WTC11 (cell line): ENCODE data around the gene ZNF415. TPM values are rescaled to one million over a fixed set of nuclear protein-coding genes. Genes with fewer than 3 reads are reported as not detected.

Experiments used
- CREB1 ChIP-seq: sonication (generic); formaldehyde crosslinking; IDR thresholded peaks from 2 replicates; pipeline ENCODE4 v1.8.0; 2023; ENCODE audit warnings: mild to moderate bottlenecking, missing genetic modification reagents
- HMGA2 ChIP-seq: fragments of 250-450 bp; sonication (Bioruptor Pico); IDR thresholded peaks from 2 replicates; pipeline ENCODE4 v1.4.0; 2021; ENCODE audit warnings: mild to moderate bottlenecking, moderate library complexity
- KAT7 ChIP-seq: sonication (generic); formaldehyde crosslinking; IDR thresholded peaks from 2 replicates; pipeline ENCODE4 v1.8.1; 2023; ENCODE audit warnings: missing genetic modification reagents, mild to moderate bottlenecking, borderline replicate concordance
- MYBL2 ChIP-seq: sonication (generic); formaldehyde crosslinking; IDR thresholded peaks from 2 replicates; pipeline ENCODE4 v1.8.1; 2023; ENCODE audit warnings: mild to moderate bottlenecking, moderate library complexity, missing genetic modification reagents
- NR2C2 ChIP-seq: sonication (generic); formaldehyde crosslinking; IDR thresholded peaks from 2 replicates; pipeline ENCODE4 v1.8.0; 2022; ENCODE audit warnings: mild to moderate bottlenecking, missing genetic modification reagents
- RELA ChIP-seq: sonication (generic); formaldehyde crosslinking; IDR thresholded peaks from 2 replicates; pipeline ENCODE4 v1.8.1; 2022; ENCODE audit warnings: missing genetic modification reagents, mild to moderate bottlenecking, borderline replicate concordance
- SOX15 ChIP-seq: fragments of 250-450 bp; sonication (Bioruptor Pico); IDR thresholded peaks from 2 replicates; pipeline ENCODE4 v1.9.0; 2021; ENCODE audit warnings: mild to moderate bottlenecking
- ZNF317 ChIP-seq: sonication (generic); formaldehyde crosslinking; IDR thresholded peaks from 2 replicates; pipeline ENCODE4 v1.8.1; 2023; ENCODE audit warnings: low read depth, mild to moderate bottlenecking, moderate library complexity, missing genetic modification reagents, borderline replicate concordance
- ZNF396 ChIP-seq: fragments of 250-450 bp; sonication (Bioruptor Pico); IDR thresholded peaks from 2 replicates; pipeline ENCODE4 v1.8.0; 2021; ENCODE audit warnings: mild to moderate bottlenecking, moderate library complexity, borderline replicate concordance
- total RNA-seq: library from RNA; stranded (reverse); gene quantifications from 3 replicates; pipeline ENCODE4 v1.2.3, GENCODE V29; 2021
- TF ChIP-seq, protein P1 (sequence below): sonication (generic); formaldehyde crosslinking; IDR thresholded peaks from 2 replicates; pipeline ENCODE4 v1.8.1; 2022; ENCODE audit warnings: missing genetic modification reagents, borderline replicate concordance
- TF ChIP-seq, protein P2 (sequence below): fragments of 250-450 bp; sonication (Bioruptor Pico); IDR thresholded peaks from 2 replicates; pipeline ENCODE4 v1.8.0; 2021; ENCODE audit warnings: mild to moderate bottlenecking
- TF ChIP-seq, protein P3 (sequence below): fragments of 250-450 bp; sonication (Bioruptor Pico); IDR thresholded peaks from 2 replicates; pipeline ENCODE4 v2.1.2; 2022; ENCODE audit warnings: mild to moderate bottlenecking, moderate library complexity
- TF ChIP-seq, protein P4 (sequence below): sonication (generic); formaldehyde crosslinking; IDR thresholded peaks from 2 replicates; pipeline ENCODE4 v1.8.1; 2023; ENCODE audit warnings: mild to moderate bottlenecking, missing genetic modification reagents, moderate library complexity
- TF ChIP-seq, protein P5 (sequence below): fragments of 250-450 bp; sonication (Bioruptor Pico); IDR thresholded peaks from 2 replicates; pipeline ENCODE4 v1.9.0; 2021; ENCODE audit warnings: moderate library complexity, mild to moderate bottlenecking, inconsistent platforms, borderline replicate concordance
- TF ChIP-seq, protein P6 (sequence below): sonication (generic); formaldehyde crosslinking; IDR thresholded peaks from 2 replicates; pipeline ENCODE4 v1.8.0; 2022; ENCODE audit warnings: missing genetic modification reagents

Gene ZNF415
- total RNA-seq, 1 experiment from 2014 or later: 11.2 TPM

DNA sequence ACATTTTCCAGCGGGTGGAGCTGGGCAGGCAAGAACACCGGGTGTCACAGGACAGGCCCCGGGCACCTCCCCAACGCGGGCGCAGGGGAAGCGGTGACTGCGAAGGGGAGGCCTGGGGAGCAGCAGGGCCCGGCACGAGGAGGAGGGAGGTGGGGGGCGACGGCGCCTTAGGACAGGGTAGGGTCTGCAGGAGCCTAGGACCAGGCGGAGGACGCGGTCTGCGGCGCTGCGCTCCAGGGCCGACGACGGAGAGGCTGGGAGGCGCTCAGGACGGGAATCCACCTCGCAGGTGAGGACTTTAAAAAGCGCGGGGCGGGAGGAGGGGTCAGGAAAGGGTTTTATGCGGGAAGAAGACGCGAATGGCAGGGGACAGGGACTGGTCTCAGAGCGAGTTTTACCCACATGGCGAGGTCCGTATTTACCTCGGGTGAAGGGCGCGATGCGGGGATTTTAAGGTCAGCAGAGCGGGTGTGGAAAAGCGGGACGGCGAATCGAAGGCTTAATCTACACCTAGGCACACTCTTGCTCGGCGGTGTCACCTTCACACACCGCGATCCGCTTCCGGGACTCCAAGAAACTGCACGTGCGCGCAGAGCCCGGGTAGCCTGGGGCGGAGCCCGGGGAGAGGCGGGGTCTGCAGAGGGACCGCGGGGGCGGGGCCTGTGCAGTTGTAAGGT is 74.7 kb downstream of the ZNF415 start (continued):
- TF ChIP-seq, protein P1, sequence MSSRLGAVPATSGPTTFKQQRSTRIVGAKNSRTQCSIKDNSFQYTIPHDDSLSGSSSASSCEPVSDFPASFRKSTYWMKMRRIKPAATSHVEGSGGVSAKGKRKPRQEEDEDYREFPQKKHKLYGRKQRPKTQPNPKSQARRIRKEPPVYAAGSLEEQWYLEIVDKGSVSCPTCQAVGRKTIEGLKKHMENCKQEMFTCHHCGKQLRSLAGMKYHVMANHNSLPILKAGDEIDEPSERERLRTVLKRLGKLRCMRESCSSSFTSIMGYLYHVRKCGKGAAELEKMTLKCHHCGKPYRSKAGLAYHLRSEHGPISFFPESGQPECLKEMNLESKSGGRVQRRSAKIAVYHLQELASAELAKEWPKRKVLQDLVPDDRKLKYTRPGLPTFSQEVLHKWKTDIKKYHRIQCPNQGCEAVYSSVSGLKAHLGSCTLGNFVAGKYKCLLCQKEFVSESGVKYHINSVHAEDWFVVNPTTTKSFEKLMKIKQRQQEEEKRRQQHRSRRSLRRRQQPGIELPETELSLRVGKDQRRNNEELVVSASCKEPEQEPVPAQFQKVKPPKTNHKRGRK (CRISPR knock-in tag): no peak
- no peak for TF ChIP-seq NR2C2 (CRISPR knock-in tag)
- TF ChIP-seq MYBL2 (CRISPR knock-in tag): peak; percentile 73; the same call in 1 of the 2 replicates
- TF ChIP-seq, protein P2, sequence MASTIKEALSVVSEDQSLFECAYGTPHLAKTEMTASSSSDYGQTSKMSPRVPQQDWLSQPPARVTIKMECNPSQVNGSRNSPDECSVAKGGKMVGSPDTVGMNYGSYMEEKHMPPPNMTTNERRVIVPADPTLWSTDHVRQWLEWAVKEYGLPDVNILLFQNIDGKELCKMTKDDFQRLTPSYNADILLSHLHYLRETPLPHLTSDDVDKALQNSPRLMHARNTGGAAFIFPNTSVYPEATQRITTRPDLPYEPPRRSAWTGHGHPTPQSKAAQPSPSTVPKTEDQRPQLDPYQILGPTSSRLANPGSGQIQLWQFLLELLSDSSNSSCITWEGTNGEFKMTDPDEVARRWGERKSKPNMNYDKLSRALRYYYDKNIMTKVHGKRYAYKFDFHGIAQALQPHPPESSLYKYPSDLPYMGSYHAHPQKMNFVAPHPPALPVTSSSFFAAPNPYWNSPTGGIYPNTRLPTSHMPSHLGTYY: no peak
- TF ChIP-seq, protein P3, sequence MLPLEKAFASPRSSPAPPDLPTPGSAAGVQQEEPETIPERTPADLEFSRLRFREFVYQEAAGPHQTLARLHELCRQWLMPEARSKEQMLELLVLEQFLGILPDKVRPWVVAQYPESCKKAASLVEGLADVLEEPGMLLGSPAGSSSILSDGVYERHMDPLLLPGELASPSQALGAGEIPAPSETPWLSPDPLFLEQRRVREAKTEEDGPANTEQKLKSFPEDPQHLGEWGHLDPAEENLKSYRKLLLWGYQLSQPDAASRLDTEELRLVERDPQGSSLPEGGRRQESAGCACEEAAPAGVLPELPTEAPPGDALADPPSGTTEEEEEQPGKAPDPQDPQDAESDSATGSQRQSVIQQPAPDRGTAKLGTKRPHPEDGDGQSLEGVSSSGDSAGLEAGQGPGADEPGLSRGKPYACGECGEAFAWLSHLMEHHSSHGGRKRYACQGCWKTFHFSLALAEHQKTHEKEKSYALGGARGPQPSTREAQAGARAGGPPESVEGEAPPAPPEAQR (CRISPR knock-in tag): no peak
- TF ChIP-seq, protein P4, sequence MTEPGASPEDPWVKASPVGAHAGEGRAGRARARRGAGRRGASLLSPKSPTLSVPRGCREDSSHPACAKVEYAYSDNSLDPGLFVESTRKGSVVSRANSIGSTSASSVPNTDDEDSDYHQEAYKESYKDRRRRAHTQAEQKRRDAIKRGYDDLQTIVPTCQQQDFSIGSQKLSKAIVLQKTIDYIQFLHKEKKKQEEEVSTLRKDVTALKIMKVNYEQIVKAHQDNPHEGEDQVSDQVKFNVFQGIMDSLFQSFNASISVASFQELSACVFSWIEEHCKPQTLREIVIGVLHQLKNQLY (CRISPR knock-in tag): no peak
- TF ChIP-seq, protein P5, sequence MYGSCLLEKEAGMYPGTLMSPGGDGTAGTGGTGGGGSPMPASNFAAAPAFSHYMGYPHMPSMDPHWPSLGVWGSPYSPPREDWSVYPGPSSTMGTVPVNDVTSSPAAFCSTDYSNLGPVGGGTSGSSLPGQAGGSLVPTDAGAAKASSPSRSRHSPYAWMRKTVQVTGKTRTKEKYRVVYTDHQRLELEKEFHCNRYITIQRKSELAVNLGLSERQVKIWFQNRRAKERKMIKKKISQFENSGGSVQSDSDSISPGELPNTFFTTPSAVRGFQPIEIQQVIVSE (CRISPR knock-in tag): no peak
- TF ChIP-seq, protein P6, sequence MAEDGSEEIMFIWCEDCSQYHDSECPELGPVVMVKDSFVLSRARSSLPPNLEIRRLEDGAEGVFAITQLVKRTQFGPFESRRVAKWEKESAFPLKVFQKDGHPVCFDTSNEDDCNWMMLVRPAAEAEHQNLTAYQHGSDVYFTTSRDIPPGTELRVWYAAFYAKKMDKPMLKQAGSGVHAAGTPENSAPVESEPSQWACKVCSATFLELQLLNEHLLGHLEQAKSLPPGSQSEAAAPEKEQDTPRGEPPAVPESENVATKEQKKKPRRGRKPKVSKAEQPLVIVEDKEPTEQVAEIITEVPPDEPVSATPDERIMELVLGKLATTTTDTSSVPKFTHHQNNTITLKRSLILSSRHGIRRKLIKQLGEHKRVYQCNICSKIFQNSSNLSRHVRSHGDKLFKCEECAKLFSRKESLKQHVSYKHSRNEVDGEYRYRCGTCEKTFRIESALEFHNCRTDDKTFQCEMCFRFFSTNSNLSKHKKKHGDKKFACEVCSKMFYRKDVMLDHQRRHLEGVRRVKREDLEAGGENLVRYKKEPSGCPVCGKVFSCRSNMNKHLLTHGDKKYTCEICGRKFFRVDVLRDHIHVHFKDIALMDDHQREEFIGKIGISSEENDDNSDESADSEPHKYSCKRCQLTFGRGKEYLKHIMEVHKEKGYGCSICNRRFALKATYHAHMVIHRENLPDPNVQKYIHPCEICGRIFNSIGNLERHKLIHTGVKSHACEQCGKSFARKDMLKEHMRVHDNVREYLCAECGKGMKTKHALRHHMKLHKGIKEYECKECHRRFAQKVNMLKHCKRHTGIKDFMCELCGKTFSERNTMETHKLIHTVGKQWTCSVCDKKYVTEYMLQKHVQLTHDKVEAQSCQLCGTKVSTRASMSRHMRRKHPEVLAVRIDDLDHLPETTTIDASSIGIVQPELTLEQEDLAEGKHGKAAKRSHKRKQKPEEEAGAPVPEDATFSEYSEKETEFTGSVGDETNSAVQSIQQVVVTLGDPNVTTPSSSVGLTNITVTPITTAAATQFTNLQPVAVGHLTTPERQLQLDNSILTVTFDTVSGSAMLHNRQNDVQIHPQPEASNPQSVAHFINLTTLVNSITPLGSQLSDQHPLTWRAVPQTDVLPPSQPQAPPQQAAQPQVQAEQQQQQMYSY (CRISPR knock-in tag): peak; percentile 10; the same call in 1 of the 2 replicates
- no peak for TF ChIP-seq SOX15 (CRISPR knock-in tag)
- 0 out of 2 replicates have a peak, but pooled peaks have one; percentile 59 for TF ChIP-seq RELA (CRISPR knock-in tag)
- TF ChIP-seq ZNF396 (CRISPR knock-in tag): no peak
- TF ChIP-seq CREB1 (CRISPR knock-in tag): 0 out of 2 replicates have a peak, but pooled peaks have one; percentile 73
- no peak for TF ChIP-seq KAT7 (CRISPR knock-in tag)
- TF ChIP-seq ZNF317 (CRISPR knock-in tag): no peak
- no peak for TF ChIP-seq HMGA2 (CRISPR knock-in tag)

Other genes starting within 250 kb of the ZNF415 start
- 23.7 to 25.4 TPM (median 23.8 TPM) in 3 replicates for gene ZNF320, start 235.3 kb downstream of the ZNF415 start, total RNA-seq
- 7.6 to 9.8 TPM (median 7.8 TPM) in 3 replicates for gene ZNF888, start 209.5 kb downstream of the ZNF415 start, total RNA-seq
- gene ZNF816, start 170.0 kb downstream of the ZNF415 start, total RNA-seq: 10.8 to 15.3 TPM (median 12.4 TPM) in 3 replicates
- not detected in 3 replicates for gene ERVV-1, start 119.0 kb downstream of the ZNF415 start, total RNA-seq
- gene ERVV-2, start 88.2 kb downstream of the ZNF415 start, total RNA-seq: 0.26 to 0.46 TPM (median 0.46 TPM) in 3 replicates
- gene ZNF160, start 29.5 kb downstream of the ZNF415 start, total RNA-seq: 53.8 to 54.6 TPM (median 54.5 TPM) in 3 replicates
- 10.9 to 11.3 TPM (median 11.0 TPM) in 3 replicates for gene ZNF347, start 26.1 kb upstream of the ZNF415 start, total RNA-seq
- 5.3 to 7.5 TPM (median 5.7 TPM) in 3 replicates for gene ZNF665, start 60.4 kb upstream of the ZNF415 start, total RNA-seq
- gene ZNF677, start 122.0 kb upstream of the ZNF415 start, total RNA-seq: 56.9 to 60.1 TPM (median 58.8 TPM) in 3 replicates
- gene VN1R2, start 125.4 kb upstream of the ZNF415 start, total RNA-seq: not detected in 3 replicates
- gene VN1R4, start 134.8 kb upstream of the ZNF415 start, total RNA-seq: not detected in 3 replicates
- gene ZNF845, start 200.8 kb upstream of the ZNF415 start, total RNA-seq: 16.0 to 18.5 TPM (median 16.3 TPM) in 3 replicates
- 46.9 to 59.7 TPM (median 48.6 TPM) in 3 replicates for gene ZNF525, start 232.8 kb upstream of the ZNF415 start, total RNA-seq